Peyer's patch (tissue), 4 donors: ENCODE measurements around the gene NLRP6. TPM values are rescaled to one million over a fixed set of nuclear protein-coding genes. Genes with fewer than 3 reads are reported as not detected.

Source experiments
- DNase-seq, 3 donors: peaks; one replicate each; pipeline ENCODE4 v3.0.0-alpha.2; 2017 to 2019
- H3K27ac ChIP-seq, 4 donors: fragments of 200-600 bp; sonication (generic); one replicate each; pipeline ENCODE4 v1.5.1; 2016 to 2019
- H3K27me3 ChIP-seq, 2 donors: fragments of 200-600 bp; sonication (generic); one replicate each; pipeline ENCODE4 v1.5.1; 2019
- H3K36me3 ChIP-seq, 3 donors: fragments of 200-600 bp; sonication (generic); one replicate each; pipeline ENCODE4 v1.5.1; 2016 to 2019
- H3K4me1 ChIP-seq, 4 donors: fragments of 200-600 bp; sonication (generic); one replicate each; pipeline ENCODE4 v1.5.1; 2016 to 2019
- H3K4me3 ChIP-seq, 4 donors: fragments of 200-600 bp; sonication (generic); 1 replicate in 3 of 4; 2 replicates in 1 of 4; pipeline ENCODE4 v1.5.1; 2016 to 2019; ENCODE audit warnings: mild to moderate bottlenecking in 1 of 4
- H3K9me3 ChIP-seq, 4 donors: fragments of 200-600 bp; sonication (generic); one replicate each; pipeline ENCODE4 v1.5.1; 2016 to 2019; ENCODE audit warnings: mild to moderate bottlenecking in 1 of 4
- CTCF ChIP-seq, 6 experiments: fragments of 450-650 bp in 4 of 6; fragments of 200-600 bp in 2 of 6; sonication (generic) in 1 of 6; IDR thresholded peaks; one replicate each; pipeline ENCODE4 v1.5.1; 2017 to 2019; ENCODE audit warnings: antibody characterized with exemption in 6 of 6, mild to moderate bottlenecking in 3 of 6, moderate library complexity in 1 of 6
- POLR2A ChIP-seq, 2 donors: fragments of 450-650 bp; IDR thresholded peaks; one replicate each; pipeline ENCODE4 v1.5.1; 2017; ENCODE audit warnings: antibody characterized with exemption in 2 of 2, mild to moderate bottlenecking in 2 of 2, moderate library complexity in 2 of 2
- total RNA-seq, 4 donors: library from RNA; depleted of rRNA; stranded (reverse); fragments of >200 nt; gene quantifications; one replicate each; pipeline ENCODE4 v1.1.0, GENCODE V29; 2016

The NLRP6 gene
- total RNA-seq, 4 donors from 2014 or later: 109 to 687 (median 492) TPM

- peaks cover 0 to 7% (median 0%) of the 10 kb centered on the region in 3 donors for H3K36me3 ChIP-seq
- peak in 1 of 3 donors; percentile 42 for DNase-seq
- peaks cover 0 to 24% (median 5%) of the 10 kb centered on the region in 4 donors for H3K4me1 ChIP-seq
- peaks cover 0 to 9% of the 10 kb centered on the region in 2 donors for H3K27me3 ChIP-seq
- H3K27ac ChIP-seq: peak within 1 kb of the TSS in 2 of 4 donors; percentile 36 to 43
- TF ChIP-seq CTCF (IDR thresholded peaks at IDR 0.05): no peak
- no peaks in the 10 kb centered on the region for H3K9me3 ChIP-seq
- no peak within 1 kb of the TSS for H3K4me3 ChIP-seq
Measured at GRCh38 chr11:299081-299891, 21.1 kb downstream of the NLRP6 start, which contains the start of gene IFITM5. TSS of gene IFITM5 (minus strand) at chr11:299526. CDS start at chr11:299490, 36 bp downstream.

- TF ChIP-seq CTCF (IDR thresholded peaks at IDR 0.05): no peak
- no peak for TF ChIP-seq POLR2A (IDR thresholded peaks at IDR 0.05)
- no peaks in the 10 kb centered on the region for H3K9me3 ChIP-seq
- DNase-seq: peak in 1 of 3 donors; percentile 52
- H3K27me3 ChIP-seq: peaks cover 0 to 9% of the 10 kb centered on the region in 2 donors
- peaks cover 0 to 24% (median 5%) of the 10 kb centered on the region in 4 donors for H3K4me1 ChIP-seq
- H3K36me3 ChIP-seq: no peaks in the 10 kb centered on the region
- no peak overlapping the region for H3K4me3 ChIP-seq
- no peak overlapping the region for H3K27ac ChIP-seq
Measured at GRCh38 chr11:299951-300735, 21.9 kb downstream of the NLRP6 start.

- H3K9me3 ChIP-seq: no peaks in the 10 kb centered on the region
- H3K4me3 ChIP-seq: no peak overlapping the region
- TF ChIP-seq POLR2A (IDR thresholded peaks at IDR 0.05) (no peak), CTCF (IDR thresholded peaks at IDR 0.05) (no peak)
- H3K27ac ChIP-seq: peak overlapping the region in 1 of 4 donors; percentile 27
- no peaks in the 10 kb centered on the region for H3K36me3 ChIP-seq
- H3K4me1 ChIP-seq: peaks cover 0 to 28% (median 0%) of the 10 kb centered on the region in 4 donors
- peaks cover 0 to 9% of the 10 kb centered on the region in 2 donors for H3K27me3 ChIP-seq
- DNase-seq: peak in 1 of 3 donors; percentile 77
Measured at GRCh38 chr11:303363-303762, 25.2 kb downstream of the NLRP6 start.

- no peak for DNase-seq
Measured at GRCh38 chr11:304061-304506, 25.9 kb downstream of the NLRP6 start.

More at GRCh38 chr11:304061-304506, 25.9 kb downstream of the NLRP6 start:
- no peaks in the 10 kb centered on the region for H3K9me3 ChIP-seq
- H3K27me3 ChIP-seq: peaks cover 0 to 9% of the 10 kb centered on the region in 2 donors
- TF ChIP-seq CTCF (IDR thresholded peaks at IDR 0.05) (no peak), POLR2A (IDR thresholded peaks at IDR 0.05) (no peak)
- H3K4me1 ChIP-seq: peaks cover 0 to 26% (median 0%) of the 10 kb centered on the region in 4 donors
- no peak overlapping the region for H3K4me3 ChIP-seq
- H3K27ac ChIP-seq: peak overlapping the region in 1 of 4 donors; percentile 27
- no peaks in the 10 kb centered on the region for H3K36me3 ChIP-seq
